Stimulated activated CD8-positive, alpha-beta memory T cell treated with anti-CD3 and anti-CD28 coated beads, Interleukin-4, amount 100 ng/mL, for 24 hours (primary cell): ENCODE results near the gene CLSTN2.
"Not testable (repeated sequence)": the region's sequence is repeated elsewhere in the genome, so short reads cannot be mapped to it uniquely, and the experiment has no call there.

Experiments used
- DNase-seq: peaks from one replicate; pipeline ENCODE4 v3.0.0-alpha.2; 2020; ENCODE audit warnings: low read depth

CLSTN2 gene

DNA sequence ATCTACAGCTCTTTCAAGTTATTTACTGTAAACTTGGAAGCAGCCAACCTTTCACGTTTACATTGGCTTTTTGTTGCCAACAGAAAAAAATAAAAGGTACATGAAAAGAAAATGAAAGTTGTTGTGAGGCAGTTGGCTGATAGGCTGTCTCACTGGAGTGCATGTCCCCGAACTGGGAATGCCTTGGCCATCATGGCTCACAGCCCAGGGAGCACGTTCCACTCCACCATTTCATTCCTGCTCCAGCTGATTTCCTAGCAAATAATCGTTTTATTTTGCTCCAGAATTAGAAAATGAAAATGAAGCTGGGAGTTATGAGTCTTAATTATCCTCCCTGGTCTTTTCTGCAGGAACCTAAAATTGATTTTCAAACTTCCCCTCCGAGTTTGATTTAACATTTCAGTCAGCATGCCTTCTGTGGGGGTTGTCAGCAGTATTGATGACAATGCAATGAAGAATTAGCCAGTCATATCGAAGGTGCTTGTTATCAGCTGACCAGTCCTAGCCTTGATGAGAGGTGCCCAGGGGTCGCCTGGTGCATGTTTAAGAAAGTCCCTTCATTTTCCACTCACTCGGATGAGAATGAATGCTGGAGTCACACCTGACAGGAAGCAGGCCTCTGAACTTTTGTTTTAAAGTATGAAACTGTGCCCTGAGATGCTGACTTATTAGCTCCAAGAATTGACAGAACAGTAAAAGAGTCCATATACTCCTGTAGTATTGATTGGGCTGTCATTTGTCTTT lies 449.2 kb downstream of the CLSTN2 start:
- no peak for DNase-seq

DNA sequence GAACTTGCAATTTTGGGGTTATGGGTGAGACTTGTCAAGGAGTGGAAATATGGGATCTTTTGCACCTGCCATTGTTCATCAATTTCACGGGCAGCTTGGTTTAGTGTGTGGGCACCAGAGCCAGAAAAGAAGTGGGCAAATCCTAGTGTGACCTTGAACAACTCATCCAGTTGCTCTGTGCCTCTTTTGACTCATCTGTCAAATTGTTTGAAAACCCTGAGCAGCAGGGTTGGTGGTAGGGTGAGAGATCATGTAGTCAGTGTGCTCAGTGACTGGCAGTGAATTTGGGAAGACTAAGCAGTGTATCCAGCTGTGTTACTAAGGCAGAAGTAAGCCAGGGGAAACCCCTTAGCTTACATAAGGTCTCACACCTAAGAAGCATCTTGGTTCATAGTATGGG lies 449.9 kb downstream of the CLSTN2 start:
- DNase-seq = no peak

DNA sequence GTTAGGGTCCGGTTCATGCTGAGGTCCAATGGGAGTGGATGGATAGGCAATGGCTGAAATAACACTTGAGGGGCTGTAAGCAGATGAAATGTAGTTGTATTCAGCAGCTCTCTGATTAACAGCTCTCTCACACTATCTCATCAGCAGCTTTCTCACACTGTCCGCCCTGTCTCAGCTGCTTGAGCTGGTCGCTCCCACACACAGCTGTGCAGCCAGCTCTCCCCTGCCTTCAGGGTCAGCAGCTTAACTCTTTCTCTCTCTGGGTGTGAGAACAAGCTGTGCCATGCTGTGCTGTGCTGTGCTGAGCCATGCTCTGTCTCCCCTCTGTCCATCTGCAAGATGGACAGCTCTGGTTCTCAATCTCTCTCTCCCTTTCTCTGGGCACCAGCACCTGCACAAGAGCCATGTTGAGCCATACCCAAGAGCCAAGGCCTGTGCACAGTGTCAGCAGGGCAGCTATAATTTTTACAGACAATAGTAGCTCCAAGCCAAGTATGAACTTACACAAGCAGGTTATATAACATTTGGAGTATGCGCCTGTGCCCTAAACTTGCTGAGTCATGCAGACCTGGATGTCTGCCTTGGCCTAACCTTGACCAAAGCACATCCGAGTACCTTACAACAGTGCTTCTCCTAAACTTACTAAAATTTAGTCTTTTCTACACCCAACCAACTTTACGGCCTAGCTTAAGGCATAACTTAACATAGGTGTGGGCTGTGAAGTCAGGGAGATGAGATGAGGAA lies 451.5 kb downstream of the CLSTN2 start:
- DNase-seq = no peak

DNA sequence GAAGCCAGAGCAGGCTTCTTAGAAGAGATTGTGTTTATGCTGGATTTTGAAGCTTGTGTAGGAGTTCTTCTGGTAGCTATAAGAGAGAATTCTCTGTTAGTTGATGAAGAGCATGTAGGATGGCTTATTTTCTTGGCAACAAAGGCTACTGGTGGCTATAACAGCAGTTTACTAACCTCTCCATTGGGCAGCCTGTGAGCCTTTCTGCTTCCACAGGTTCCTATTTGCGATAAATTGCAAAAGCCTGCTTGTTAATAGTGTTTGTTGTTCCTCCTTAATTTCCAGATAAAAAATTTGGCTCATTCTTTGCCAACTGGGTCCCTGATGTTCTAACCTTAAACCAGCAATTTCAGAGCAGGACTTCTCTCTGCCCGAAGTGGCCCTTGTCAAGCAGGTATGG lies 452.3 kb downstream of the CLSTN2 start:
- no peak for DNase-seq

DNA sequence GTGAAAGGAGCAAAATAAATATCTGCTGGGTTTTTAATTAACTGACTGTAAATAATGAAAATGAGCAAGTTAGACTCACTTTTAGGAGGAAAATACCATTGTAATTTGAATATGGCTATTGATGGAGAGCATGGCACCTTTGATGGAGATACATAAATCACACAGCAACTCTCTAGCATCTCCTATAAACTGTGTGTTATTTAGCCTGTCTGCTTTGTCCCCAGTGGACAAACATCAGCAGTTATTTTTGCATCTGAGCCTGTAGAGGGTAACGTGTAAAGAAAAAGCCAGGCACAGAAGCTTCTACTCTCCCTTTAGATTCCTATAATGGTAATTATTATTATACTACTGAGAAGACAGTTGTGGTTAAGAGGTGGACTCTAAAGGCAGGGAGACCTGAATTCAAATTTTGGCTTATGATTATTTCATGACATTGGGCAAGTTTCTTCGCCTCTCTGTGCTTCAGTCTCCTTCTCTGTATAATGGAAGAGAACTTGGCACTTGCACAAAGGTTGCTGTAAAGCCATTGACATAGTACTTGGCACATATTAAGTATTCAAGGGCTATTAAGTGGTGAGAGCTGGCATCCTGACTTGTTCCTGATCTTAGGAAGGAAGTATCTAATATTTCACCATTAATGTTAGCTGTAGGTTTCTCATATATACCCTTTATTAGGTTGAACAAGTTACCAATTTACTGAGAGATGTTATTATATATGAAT lies 453.4 kb downstream of the CLSTN2 start:
- DNase-seq = no peak

DNA sequence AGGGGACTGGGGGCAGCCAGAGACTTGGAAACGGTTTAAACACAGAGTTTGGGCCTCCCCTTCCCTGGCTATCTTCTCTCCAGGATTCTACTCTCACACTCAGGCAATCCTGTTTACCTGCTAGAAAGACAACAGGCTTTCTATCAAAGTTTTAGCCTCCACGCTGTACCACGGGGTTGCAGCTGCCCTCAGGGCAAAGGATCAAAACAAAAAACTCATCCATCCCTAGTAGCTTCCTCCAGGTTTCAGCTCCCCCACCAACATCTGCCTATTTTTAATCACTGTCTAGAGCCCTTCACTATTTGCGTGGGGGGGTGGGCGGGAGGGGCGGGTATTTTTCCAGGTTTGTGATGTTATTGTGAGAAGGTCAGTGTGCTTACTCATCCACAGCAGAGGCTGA lies 456.1 kb downstream of the CLSTN2 start:
- no peak for DNase-seq

DNA sequence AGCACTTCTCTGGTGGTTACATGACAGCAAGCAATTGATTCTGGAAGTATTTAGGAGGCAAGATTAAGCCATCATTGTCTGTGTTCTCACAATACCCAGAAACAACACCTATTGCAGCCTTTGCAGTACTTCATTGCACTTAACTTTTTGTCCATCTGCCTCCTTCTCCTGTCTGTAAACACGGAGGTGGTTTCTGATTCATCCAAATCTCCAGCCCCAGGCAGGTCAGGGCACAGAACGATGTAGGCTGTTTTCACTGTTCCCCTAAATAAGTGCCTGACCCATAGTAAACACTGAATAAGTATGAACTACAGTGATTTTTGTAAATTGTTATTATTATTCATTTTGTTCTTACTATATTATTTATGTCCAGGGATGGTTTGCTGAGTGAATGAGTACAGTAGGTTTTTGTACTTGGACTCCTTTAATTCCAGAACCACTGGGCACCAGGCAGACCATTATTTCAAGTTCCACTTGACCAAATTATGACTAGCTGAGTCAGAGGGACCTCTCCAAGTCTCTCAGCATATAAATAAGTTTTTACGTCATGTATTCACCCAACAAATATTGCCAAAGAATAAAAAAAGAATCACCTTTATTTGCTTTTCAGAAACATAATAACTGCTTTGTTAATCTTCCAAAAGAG lies 459.6 kb downstream of the CLSTN2 start:
- DNase-seq = no peak

DNA sequence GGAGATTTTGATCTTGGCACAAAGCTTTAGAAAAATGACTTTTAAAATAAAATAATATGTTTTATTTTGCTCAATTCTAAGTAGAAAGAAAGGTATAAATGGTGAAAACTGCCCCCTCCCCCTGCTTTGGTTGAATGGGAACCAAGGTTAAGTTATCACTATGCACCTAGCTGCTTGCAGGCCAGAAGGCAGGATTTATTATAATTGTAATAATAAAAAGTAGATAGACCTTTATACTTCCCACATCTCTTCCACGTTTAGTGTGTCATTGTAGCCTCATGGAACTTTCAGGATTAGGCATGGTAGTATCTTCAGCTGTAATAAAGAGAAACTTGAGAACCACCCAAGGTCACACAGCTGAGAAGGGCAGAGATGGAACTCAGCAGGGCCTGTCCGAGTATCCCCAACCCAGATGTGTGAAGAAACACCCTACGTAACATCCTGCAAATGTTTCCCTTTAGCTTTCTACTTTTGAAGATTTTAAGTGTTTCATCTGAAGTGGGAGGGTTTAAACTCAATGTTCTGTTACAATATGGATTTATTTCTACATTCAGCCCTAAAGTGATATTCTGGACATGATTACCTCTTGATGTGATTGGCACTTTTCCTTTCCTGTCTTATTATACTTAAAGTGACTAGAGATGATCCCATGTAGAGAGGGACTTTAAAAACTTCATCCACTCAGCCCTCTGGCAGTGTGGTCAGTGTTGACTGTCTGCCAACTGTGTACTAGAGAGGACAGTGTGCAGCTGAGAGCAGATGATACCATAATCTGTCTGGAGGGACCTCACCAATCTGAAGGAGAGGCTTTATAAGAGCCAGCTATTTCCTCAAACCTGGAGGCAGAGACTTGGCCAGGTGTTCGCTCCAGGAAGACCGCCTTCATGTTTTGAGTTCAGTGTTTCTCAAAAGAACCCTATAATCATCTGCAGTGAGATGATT lies 460.4 kb downstream of the CLSTN2 start:
- no peak for DNase-seq

DNA sequence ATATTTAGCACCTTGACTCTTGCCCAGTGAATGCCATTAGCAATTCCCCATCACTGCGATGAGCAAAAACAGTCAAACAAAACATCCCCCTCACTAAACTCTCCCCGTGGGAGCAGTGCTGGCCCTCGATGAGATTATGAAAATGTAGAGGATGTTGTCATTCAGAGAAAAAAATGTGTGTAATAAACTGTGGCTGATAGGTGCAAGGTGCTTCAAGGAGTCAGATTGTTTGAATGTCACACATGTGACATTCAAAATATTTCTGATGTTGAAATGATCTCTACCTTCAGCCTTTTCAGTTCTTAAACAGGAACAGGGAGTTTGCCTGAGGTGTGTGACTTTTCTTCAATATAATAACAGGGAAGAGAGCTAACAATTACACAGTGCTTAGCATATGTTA lies 461.1 kb downstream of the CLSTN2 start:
- no peak for DNase-seq

DNA sequence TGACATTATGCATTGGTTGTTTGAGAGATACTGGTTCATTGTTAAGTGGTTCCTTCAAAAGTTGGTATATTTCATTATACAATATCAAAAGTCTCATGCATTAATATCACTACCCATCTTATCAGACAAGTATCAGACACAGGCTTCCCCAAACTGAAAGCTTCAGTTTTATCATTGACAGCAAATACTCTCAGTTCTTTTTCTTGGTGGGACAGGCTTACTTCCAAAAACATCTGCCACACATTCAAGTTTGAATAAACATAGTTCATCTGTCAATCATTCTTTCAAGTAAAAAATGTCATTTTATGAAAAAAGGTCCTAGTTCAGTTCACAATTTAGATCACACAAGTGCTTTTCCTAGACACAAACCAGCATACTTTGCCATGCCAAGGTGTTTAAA lies 462.9 kb downstream of the CLSTN2 start:
- no peak for DNase-seq

DNA sequence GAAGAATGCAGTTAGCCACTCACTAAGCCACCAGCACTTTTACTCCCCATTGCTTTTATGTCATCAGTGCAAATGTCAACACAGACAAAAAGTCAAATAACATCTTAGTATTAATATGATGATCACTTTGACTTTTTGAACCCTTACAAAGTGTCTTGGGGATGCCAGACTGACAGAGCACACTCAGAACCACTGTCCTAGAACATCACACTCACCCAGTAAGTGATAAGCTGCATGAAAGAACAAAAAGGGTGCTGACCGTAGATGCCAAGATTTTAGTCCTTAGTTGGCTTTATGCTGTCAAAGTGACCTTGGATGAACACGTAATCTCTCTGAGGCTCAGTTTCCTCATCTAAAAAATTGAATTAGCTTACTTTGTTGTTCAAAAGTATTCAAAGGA lies 463.4 kb downstream of the CLSTN2 start:
- no peak for DNase-seq

DNA sequence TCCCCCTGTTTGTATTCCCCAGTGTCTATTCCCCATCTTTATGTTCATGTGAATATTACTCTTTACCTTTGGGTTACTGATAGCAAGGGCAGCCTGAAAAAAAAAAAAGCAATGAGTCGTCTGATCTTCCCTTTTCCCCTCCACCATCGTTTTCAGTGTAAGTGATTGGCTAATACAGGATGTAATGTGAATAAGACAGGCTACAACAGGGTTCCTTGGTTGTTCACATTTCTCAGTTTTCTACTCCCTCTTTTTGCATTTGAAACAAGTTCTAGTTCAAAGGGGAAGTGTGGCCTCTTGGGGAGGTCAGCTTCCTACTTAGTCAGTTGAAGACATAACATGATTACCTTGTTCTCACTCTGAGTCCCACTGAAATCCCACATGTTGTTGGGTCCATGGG lies 464.9 kb downstream of the CLSTN2 start:
- DNase-seq = no peak

DNA sequence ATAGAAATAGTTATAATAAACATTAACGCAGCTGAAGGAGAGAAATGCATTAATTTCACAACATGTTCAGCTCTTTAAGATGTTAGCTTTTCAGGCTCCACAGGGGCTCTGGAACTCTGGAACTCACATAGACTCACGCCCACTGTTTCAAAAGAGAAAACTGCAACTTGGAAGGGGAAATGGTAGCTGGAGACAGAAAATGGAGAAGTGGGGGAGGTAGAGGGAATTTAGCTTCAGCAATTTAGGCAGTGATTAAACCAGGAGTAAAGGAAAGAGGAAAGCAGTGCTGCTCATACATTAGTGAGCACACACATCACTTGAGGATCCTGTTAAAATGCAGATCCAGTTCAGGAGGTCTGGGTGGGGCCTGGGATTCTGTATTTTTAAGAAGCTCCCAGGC lies 468.1 kb downstream of the CLSTN2 start:
- no peak for DNase-seq

DNA sequence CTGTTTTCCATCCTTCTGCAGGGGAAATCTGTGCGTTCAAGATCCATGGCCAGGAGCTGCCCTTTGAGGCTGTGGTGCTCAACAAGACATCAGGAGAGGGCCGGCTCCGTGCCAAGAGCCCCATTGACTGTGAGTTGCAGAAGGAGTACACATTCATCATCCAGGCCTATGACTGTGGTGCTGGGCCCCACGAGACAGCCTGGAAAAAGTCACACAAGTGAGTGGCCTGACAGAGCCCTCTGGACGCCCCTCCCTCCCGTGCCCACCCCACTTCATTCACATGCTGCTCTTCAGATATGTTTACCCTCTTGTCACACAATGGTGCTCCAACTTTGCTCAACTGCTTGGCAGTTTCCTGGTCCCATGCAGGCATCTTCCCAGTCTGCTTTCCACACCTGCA lies 468.6 kb downstream of the CLSTN2 start:
- DNase-seq = no peak

DNA sequence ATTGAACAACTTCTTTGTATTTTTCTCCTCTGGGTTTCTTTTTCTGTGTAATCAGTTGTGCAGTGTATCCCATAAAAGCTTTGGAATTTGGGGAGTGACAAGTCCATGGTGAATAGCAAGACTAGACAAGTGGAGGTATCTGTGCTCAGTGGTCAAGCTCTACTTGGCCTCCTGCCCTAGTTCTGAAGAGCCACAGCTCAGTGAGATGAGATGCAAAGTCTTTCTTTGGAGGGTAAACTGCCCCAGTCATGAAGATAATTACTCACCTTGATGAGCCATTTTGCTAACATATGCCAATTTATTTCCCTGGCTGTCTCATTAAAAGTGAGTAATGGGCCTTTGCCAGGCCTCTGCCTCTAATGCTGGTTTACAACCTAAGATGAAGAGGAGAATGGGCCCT lies 471.7 kb downstream of the CLSTN2 start:
- DNase-seq = no peak

DNA sequence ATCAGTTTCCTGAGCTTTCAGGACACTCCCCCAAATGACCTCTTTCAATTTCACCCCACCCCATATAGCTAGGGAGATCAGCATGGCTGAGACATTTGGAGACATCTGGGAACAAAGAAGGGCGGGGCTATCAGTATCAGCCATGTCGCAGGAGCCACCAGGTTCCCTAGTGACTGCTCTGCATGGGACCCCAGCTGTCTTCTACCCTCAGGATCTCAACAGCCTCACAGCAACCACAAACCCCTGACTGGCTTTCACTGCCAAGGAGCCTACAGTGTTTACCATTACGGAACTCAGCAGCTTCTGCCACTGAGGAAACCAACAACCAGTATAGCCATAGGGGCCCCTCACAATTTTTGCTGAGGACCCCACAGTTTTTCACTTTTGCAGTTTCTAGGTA lies 473.3 kb downstream of the CLSTN2 start:
- no peak for DNase-seq

DNA sequence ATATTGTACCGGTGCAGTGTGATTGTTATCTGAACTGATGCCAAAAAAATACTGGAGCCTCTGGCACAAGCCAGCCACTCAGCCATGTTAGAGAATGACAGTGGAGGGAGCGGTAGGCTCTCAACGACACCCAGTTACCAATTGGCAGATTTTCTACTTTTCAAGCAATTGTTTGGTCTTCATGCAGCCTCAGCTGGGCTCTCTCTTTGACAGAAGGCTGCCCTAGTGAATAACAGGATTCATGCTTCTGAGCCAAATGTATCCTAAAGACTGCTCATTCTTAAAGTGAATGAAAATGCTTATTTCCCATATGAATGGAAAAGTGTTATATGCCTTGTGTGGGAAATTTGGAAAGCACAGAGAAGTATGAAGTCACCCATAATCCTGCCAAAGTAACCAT lies 481.7 kb downstream of the CLSTN2 start:
- no peak for DNase-seq

DNA sequence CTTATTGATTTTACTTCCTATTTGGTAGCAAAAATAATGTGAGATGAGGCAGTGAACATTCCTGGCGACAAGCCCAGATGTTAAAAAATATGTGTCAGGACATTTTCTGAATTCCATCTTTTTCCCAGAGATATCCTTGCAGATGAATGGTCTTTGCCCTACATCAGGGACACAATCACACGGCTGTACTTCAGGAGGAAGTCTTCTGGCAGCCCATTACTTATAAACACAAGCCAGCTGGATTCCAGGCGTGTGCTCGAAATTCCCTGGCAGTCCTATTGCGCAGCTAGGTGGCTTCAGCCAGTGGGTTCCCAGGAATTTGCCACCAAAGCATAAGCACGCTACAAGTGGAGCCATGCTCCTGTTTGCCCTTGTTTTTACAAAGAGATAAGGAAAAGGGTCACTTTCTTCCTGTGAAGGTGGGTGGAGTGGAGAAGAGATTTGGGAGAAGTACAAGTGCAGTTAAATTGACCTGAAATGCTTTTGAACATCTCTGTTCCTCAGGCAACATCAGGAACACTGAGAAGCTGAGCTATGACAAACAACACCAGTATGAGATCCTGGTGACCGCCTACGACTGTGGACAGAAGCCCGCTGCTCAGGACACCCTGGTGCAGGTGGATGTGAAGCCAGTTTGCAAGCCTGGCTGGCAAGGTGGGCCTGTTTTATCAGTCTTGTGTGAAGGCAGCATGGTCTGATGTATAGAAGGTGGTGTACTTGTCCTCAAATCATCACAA lies 485.8 kb downstream of the CLSTN2 start:
- DNase-seq = no peak

DNA sequence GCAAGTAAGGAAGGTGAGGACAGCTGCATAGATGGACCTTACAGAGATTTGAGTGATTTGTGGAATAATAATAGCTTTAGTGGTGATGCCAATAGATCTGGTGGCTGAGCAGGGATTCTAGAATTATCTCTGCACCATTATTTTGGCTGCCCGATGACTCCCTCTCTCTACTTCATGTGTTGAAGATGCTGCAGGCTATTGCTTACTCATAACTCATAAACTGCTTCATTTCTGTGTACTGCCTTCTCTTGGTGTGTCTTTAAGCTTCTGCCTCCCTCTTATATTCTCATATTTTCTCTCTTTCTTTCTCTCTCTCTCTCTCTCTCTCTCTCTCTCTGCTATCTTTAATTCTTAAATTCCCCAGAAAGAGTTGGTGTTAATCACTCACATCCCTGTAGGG lies 486.9 kb downstream of the CLSTN2 start:
- DNase-seq = no peak

DNA sequence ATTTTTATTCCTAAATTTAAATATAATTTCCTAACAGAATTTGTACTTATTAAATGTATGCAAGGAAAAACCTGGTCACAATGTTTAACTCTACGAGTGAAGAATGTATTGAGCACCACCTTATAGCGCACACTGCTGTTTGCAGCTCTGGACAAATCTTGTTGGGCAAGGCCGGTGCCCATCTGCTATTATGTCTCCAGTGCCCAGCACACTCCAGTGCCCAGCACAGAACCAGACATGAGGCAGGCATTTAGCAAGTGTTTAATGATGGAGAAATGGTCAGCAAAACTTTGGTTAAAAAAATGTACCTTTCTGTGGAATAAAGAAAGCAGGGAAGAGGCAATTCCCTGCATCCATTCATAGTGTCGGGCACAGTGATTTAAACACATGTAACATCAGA lies 488.2 kb downstream of the CLSTN2 start:
- no peak for DNase-seq

DNA sequence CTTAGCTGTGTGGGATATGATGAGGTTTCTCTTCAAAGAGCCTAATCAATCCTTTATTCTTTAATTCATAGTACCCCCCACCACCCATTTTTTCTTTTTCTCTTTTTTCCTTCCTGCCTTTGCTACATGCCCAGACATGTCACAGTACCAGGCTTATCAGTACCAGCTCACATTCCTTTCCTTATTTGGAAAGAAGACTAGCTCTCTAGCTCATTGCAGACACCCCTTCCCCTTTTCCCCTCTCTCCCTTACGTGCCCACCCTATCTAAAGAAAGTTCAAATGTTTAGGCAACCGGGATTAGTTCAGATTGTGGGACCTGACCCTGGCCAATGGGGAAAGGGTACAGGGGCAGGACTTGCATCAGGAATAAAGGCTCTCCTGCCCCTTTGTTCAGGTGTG lies 488.6 kb downstream of the CLSTN2 start:
- DNase-seq = not testable (repeated sequence)
